AG09309 (cell line): ENCODE measurements around the gene ANTXR1.

Experiments
- DNase-seq: peaks from one replicate; pipeline ENCODE4 v3.0.0-alpha.2; 2010; ENCODE audit warnings: low read depth
- H3K4me3 ChIP-seq: 2 replicates; pipeline ENCODE4 v1.5.1; 2011; ENCODE audit warnings: mild to moderate bottlenecking, low read depth, low read length, moderate library complexity; ENCODE audit not compliant: control insufficient read depth
- TF ChIP-seq, protein P1 (sequence below): IDR thresholded peaks from 2 replicates; pipeline ENCODE4 v1.5.1; 2011; ENCODE audit warnings: mild to moderate bottlenecking, low read depth, low read length, inconsistent platforms; ENCODE audit not compliant: insufficient read depth, control insufficient read depth; ENCODE audit errors: missing control alignments

ANTXR1 gene

DNA sequence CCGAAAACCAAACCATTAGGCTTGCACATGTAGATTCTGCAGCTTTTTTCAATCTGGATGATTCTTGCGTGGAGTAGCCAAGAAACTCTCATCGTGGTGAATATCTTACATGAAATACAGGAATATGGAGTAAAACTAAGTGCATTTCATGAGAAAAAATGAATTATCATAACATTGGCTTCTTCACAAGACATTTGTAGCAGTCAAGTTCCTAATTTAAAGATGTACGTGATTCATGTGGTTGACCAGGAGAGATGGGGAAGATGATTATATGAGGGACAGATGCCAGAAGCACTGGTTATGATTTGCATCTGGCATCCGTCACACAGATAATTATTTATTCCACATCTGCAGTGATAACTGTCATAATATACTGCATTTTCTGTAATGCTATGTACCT lies 90.4 kb downstream of the ANTXR1 start:
- no peak overlapping the region for H3K4me3 ChIP-seq
- no peak for DNase-seq
- TF ChIP-seq, protein P1, sequence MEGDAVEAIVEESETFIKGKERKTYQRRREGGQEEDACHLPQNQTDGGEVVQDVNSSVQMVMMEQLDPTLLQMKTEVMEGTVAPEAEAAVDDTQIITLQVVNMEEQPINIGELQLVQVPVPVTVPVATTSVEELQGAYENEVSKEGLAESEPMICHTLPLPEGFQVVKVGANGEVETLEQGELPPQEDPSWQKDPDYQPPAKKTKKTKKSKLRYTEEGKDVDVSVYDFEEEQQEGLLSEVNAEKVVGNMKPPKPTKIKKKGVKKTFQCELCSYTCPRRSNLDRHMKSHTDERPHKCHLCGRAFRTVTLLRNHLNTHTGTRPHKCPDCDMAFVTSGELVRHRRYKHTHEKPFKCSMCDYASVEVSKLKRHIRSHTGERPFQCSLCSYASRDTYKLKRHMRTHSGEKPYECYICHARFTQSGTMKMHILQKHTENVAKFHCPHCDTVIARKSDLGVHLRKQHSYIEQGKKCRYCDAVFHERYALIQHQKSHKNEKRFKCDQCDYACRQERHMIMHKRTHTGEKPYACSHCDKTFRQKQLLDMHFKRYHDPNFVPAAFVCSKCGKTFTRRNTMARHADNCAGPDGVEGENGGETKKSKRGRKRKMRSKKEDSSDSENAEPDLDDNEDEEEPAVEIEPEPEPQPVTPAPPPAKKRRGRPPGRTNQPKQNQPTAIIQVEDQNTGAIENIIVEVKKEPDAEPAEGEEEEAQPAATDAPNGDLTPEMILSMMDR, result no peak

DNA sequence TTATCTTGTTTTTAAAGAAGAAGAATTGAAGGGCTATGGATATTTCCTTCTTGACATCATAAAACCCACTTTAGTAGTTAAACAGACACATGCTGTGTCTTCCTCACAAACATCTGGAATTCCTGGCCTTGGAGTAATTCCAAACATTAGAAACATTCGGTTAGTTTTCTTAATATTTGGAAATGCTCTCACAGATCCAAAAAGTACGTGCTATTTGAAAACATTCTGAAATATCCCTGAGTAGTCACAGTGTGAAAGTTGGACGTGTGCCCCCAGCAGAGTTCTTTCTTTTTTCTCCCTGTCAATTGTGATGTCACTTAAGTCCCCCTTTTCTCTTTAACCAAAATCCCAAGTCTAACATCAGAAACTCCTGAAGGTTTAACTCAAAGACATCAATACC lies 91.3 kb downstream of the ANTXR1 start:
- H3K4me3 ChIP-seq, result no peak overlapping the region

DNA sequence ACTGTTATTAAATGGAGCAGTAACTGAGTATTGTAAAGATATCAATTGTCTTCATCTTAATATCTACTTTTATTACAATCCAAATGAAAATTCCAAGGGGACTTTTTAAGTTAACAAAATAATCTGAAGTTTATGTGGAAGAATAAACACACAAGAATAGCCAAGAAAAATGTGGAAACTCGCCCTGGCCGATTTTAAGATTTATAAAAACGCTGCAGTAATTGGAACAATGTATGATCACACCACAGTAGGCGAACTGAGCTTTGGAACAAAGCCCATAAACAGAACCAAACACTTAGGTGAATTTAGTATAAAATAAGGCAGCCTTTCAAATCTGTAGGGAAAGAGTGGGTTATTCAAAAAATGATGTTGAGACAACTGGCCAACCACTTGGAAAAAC lies 96.3 kb downstream of the ANTXR1 start:
- no peak overlapping the region for H3K4me3 ChIP-seq
- no peak for DNase-seq
- TF ChIP-seq, protein P1, result no peak

More for the DNA sequence above, 91.3 kb downstream of the ANTXR1 start:
- TF ChIP-seq, protein P1, result no peak
- no peak for DNase-seq

DNA sequence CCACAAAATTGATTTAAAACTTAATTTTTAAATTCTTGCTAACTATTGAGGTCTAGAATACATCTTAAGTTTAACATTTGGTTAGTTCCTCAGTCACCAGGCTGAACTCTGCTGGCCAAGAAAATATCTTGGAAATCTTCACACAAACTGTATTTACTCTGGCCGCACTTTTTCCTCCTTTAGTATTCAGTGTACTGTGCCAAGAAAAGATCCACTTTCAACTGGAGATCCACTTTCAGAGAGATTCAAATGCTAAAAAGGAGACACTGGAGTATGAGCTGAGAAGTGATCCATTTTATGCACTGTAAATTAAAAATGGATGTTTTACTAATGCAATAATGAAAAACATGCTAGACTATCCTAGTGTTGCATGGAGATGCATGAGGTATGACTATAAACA lies 98.1 kb downstream of the ANTXR1 start:
- no peak for DNase-seq
- TF ChIP-seq, protein P1, result no peak
- H3K4me3 ChIP-seq, result no peak overlapping the region

DNA sequence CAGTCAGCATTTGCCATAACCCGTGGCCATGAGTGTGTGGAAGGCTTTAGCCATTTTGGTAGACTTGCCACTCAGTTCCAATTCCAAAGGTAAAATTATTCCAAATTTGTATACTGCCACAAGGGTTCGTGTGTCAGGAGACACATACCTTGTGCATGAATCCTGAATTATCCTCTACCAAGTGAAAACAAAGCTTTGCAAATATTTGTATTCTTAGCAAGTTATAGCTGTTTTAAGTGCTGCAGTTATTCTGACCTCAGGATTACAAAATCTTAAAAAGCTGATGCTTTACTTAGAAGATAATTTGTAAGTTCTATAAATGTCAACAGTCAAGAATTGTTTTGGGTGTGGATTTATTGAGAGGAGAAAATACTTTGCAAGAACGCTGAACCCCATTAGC lies 100.6 kb downstream of the ANTXR1 start:
- TF ChIP-seq, protein P1, result no peak
- no peak overlapping the region for H3K4me3 ChIP-seq
- DNase-seq, result no peak

DNA sequence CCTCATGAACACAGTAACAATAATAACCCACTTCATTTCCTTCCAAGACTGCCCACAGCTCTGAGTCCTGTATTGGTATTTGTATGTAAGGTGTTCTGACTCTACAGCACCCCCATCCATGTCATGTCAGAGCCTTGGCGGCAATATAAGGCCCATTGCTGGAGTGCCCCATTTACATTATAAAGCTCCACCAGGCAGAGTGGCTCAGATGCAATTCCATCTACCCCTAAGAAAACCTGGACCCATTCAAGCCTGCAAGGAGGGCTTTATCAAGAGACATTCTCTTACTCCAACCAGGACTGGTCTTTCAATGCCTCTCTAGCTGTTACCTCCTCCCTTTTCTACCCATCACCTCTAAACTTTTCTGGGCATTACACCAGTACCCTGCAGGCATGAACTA lies 101.6 kb downstream of the ANTXR1 start:
- DNase-seq, result no peak
- H3K4me3 ChIP-seq, result no peak overlapping the region
- TF ChIP-seq, protein P1, result no peak

DNA sequence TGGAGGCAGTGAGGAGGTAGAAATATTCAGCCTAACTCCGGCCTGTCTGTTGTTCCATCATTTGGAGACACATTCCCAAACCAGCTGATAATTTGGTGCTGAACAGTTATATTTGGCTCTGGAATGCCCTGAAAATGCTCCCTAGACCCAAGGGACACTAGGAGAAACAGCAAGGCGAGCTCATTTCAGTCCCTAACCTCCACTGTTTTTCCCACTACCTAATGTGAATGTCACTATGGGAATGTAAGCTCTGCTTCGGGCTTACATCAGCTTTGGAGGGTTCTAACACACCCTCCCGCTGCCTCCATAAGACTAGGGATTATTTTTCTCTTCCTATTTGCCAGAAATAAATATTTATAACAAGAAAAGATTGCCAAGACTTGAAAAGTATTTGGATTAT lies 103.5 kb downstream of the ANTXR1 start:
- TF ChIP-seq, protein P1, result no peak
- H3K4me3 ChIP-seq, result no peak overlapping the region
- DNase-seq, result no peak
